ENCODE data around the gene ZNF839. TPM values are rescaled to one million over a fixed set of nuclear protein-coding genes. Genes with fewer than 3 reads are reported as not detected.

Gene ZNF839
- total RNA-seq, 1 experiment from 2014 or later: 5.0 TPM

- no peak for DNase-seq (ENCODE audit: low spot score)
Observed at GRCh38 chr14:102378830-102379229, 59.3 kb downstream of the ZNF839 start.

- DNase-seq (ENCODE audit: low spot score): no peak
Observed at GRCh38 chr14:102387086-102387485, 67.5 kb downstream of the ZNF839 start.

DNA sequence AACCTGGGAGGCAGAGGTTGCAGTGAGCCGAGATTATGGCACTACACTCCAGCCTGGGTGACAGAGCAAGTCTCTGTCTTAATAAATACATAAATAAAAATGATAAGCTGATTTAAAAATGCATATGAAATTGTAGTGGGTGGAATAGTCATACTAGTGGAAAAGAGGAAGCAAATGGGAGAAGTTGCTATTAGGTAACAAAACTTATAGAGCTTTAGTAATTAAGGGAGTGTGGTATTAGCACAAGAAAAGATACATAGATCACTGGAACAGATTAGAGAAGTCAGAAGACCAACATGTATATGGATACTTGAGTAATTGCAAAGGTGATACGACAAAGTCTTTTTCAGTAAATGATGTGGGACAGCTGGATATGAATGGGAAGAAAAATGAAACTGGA lies 69.7 kb downstream of the ZNF839 start:
- no peak for DNase-seq (ENCODE audit: low spot score)

- DNase-seq (ENCODE audit: low spot score): no peak
Observed at GRCh38 chr14:102390064-102390855, 70.7 kb downstream of the ZNF839 start.

Other genes starting within 250 kb of the ZNF839 start
- gene HSP90AA1, start 232.7 kb upstream of the ZNF839 start, total RNA-seq (2014; rRNA removed; shearing (Covaris generic)): 518 and 574 TPM in 2 replicates
- 10.7 and 20.3 TPM in 2 replicates for gene WDR20, start 179.8 kb upstream of the ZNF839 start, total RNA-seq (2014; rRNA removed; shearing (Covaris generic))
- 1.6 and 2.0 TPM in 2 replicates for gene MOK, start 14.6 kb upstream of the ZNF839 start, total RNA-seq (2014; rRNA removed; shearing (Covaris generic))
- gene CINP, start 43.1 kb downstream of the ZNF839 start, total RNA-seq (2014; rRNA removed; shearing (Covaris generic)): 24.4 and 51.8 TPM in 2 replicates
- 3.0 and 3.6 TPM in 2 replicates for gene TECPR2, start 43.2 kb downstream of the ZNF839 start, total RNA-seq (2014; rRNA removed; shearing (Covaris generic))
- 4.4 and 8.7 TPM in 2 replicates for gene ANKRD9, start 190.0 kb downstream of the ZNF839 start, total RNA-seq (2014; rRNA removed; shearing (Covaris generic))

Measured in H4 (cell line).